PC-9 (cell line): Measurements from ENCODE around the gene HES7. TPM values are rescaled to one million over a fixed set of nuclear protein-coding genes. Genes with fewer than 3 reads are reported as not detected.

Experiments
- BruUV-seq: library from RNA; stranded (reverse); fragments of 400-500 nt; replicated peaks from 2 replicates; lab custom pipeline; 2021; lab: Mats Ljungman, UMichigan
- CTCF ChIA-PET: fragments of 300-600 bp; sonication (Branson Sonifier 250); formaldehyde crosslinking; loops from one replicate; lab custom pipeline; 2022; ENCODE audit warnings: antibody characterized with exemption; lab: Charles Lee
- POLR2A ChIA-PET: fragments of 300-600 bp; sonication (Branson Sonifier 250); formaldehyde crosslinking; loops from one replicate; lab custom pipeline; 2022; ENCODE audit warnings: antibody characterized with exemption; ENCODE audit not compliant: unreplicated experiment; lab: Charles Lee
- DNase-seq, 2 experiments: peaks; one replicate each; pipeline versions ENCODE4 v3.0.0 to v3.0.0-alpha.2; 2015 to 2022; ENCODE audit warnings: mixed read lengths in 1 of 2
- H2AFZ ChIP-seq: fragments of 200-600 bp; sonication (generic); 2 replicates; pipeline ENCODE4 v1.8.1; 2017; ENCODE audit warnings: antibody characterized with exemption
- H3F3A ChIP-seq: fragments of 200-600 bp; sonication (generic); 2 replicates; pipeline ENCODE4 v1.8.1; 2017; ENCODE audit warnings: antibody characterized with exemption, mild to moderate bottlenecking, low read depth; ENCODE audit not compliant: insufficient read depth
- H3K27ac ChIP-seq: fragments of 200-600 bp; sonication (generic); 2 replicates; pipeline ENCODE4 v1.6.1; 2016; ENCODE audit warnings: mixed run types
- H3K27me3 ChIP-seq: fragments of 200-600 bp; sonication (generic); 2 replicates; pipeline ENCODE4 v1.6.1; 2016; ENCODE audit warnings: low read depth, mixed run types; ENCODE audit not compliant: insufficient read depth
- H3K36me3 ChIP-seq: fragments of 200-600 bp; sonication (generic); 2 replicates; pipeline ENCODE4 v1.6.1; 2016; ENCODE audit warnings: low read depth, mixed run types
- H3K4me1 ChIP-seq: fragments of 200-600 bp; sonication (generic); replicated peaks from 2 replicates; pipeline ENCODE4 v1.6.1; 2016; ENCODE audit warnings: mixed run types; ENCODE audit not compliant: insufficient read depth
- H3K4me2 ChIP-seq: fragments of 200-600 bp; sonication (generic); 2 replicates; pipeline ENCODE4 v1.6.1; 2017; ENCODE audit warnings: mixed run types
- H3K4me3 ChIP-seq: fragments of 200-600 bp; sonication (generic); 2 replicates; pipeline ENCODE4 v1.6.1; 2016; ENCODE audit warnings: mixed run types
- H3K79me2 ChIP-seq: fragments of 200-600 bp; sonication (generic); 2 replicates; pipeline ENCODE4 v1.6.1; 2017; ENCODE audit warnings: low read depth, mixed run types
- H3K9me2 ChIP-seq: fragments of 200-600 bp; sonication (generic); 2 replicates; pipeline ENCODE4 v1.8.1; 2017; ENCODE audit warnings: mild to moderate bottlenecking; ENCODE audit not compliant: insufficient read depth
- H3K9me3 ChIP-seq: fragments of 200-600 bp; sonication (generic); 2 replicates; pipeline ENCODE4 v1.8.1; 2016; ENCODE audit warnings: low read depth; ENCODE audit not compliant: insufficient read depth
- H4K20me1 ChIP-seq: fragments of 200-600 bp; sonication (generic); 2 replicates; pipeline ENCODE4 v1.8.1; 2017; ENCODE audit not compliant: insufficient read depth
- EZH2 ChIP-seq: fragments of 200-600 bp; sonication (generic); IDR thresholded peaks from 2 replicates; pipeline ENCODE4 v1.8.0; 2017; ENCODE audit warnings: antibody characterized with exemption, low read depth
- intact Hi-C: fragments of 100-400 bp; cut with micrococcal nuclease; formaldehyde crosslinking; loops from one replicate; pipeline ENCODE4 v1.10.0; 2022; ENCODE audit not compliant: unreplicated experiment
- total RNA-seq: library from RNA; stranded (reverse); gene quantifications from 2 replicates; pipeline ENCODE4 v1.2.3, GENCODE V29; 2021
- TF ChIP-seq, protein P1 (sequence below): fragments of 200-600 bp; sonication (generic); conservative IDR thresholded peaks from 2 replicates; pipeline ENCODE4 v1.6.1; 2017; ENCODE audit warnings: mixed run types, antibody characterized with exemption, mild to moderate bottlenecking, moderate library complexity

HES7 gene
- total RNA-seq, 1 experiment from 2014 or later: 2.6 TPM

DNA sequence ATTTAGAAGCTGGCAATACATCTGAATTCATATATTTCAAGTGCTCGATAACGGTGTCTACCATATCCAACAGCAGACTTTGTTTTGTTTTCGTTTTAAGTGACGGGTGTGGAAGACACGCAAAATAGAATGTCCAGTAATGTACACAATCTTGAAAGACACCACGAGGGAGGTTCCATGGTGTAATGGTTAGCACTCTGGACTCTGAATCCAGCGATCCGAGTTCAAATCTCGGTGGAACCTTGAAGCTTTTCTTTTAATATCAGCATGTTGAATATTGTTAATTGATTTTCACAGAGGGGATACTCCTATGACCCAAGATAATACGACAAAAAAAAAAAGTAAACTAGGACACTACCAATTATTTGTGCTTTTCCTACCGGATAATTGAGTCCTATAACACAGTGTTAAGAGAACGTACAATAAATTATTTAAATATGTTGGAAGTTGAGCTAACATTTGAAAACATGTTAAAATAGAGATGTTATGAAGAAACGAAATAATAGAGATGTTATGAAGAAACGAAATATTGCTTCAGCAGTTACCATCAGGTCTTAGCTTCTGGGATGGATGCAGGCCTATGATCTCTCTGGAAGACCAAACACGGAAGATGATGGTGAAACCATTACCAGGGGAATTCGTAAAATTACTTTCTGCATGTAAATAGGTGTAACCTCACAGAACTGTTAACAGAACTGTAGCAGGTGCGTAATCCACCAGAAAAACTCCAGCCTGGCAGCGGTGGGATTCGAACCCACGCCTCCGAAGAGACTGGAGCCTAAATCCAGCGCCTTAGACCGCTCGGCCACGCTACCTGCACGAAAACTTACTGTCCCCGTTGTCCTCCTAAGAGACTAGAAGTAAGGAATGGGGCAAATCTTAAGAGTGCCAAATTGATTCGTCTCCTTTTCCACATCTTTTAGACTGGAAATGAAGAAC is 4.1 kb downstream of the HES7 start:
- peak overlapping the region; percentile 95 for H3K4me2 ChIP-seq
- intact Hi-C loops: loop anchor here (1.0 to 5.0 kb wide), 9 partner anchors 18 to 373 kb away; partner anchors contain the start of gene RPL26
- no peaks in the 10 kb centered on the region for H3K79me2 ChIP-seq
- H4K20me1 ChIP-seq: peaks cover 5% of the 10 kb centered on the region; the same call in 1 of the 2 replicates
- H3K27ac ChIP-seq: peak overlapping the region; percentile 87
- peaks cover 18% of the 10 kb centered on the region for H3K4me1 ChIP-seq
- H3K27me3 ChIP-seq: no peaks in the 10 kb centered on the region
- H3K9me3 ChIP-seq: no peaks in the 10 kb centered on the region
- DNase-seq: peak; percentile 81 to 93
- H3K36me3 ChIP-seq: no peaks in the 10 kb centered on the region
- CTCF ChIA-PET: interaction anchor here (0.6 to 2.1 kb wide), 6 partner anchors 18 to 102 kb away, joined by 3 to 8 read pairs (median 4); partner anchors contain the start of gene AURKB
- no peaks in the 10 kb centered on the region for H3K9me2 ChIP-seq
- TF ChIP-seq, protein P1, sequence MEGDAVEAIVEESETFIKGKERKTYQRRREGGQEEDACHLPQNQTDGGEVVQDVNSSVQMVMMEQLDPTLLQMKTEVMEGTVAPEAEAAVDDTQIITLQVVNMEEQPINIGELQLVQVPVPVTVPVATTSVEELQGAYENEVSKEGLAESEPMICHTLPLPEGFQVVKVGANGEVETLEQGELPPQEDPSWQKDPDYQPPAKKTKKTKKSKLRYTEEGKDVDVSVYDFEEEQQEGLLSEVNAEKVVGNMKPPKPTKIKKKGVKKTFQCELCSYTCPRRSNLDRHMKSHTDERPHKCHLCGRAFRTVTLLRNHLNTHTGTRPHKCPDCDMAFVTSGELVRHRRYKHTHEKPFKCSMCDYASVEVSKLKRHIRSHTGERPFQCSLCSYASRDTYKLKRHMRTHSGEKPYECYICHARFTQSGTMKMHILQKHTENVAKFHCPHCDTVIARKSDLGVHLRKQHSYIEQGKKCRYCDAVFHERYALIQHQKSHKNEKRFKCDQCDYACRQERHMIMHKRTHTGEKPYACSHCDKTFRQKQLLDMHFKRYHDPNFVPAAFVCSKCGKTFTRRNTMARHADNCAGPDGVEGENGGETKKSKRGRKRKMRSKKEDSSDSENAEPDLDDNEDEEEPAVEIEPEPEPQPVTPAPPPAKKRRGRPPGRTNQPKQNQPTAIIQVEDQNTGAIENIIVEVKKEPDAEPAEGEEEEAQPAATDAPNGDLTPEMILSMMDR: no peak
- no peak for TF ChIP-seq EZH2
- no TSS peak for BruUV-seq
- peak overlapping the region; percentile 73 for H2AFZ ChIP-seq
- POLR2A ChIA-PET: interaction anchor here (0.5 to 1.3 kb wide), 4 partner anchors 36 to 1430 kb away, joined by 3 to 4 read pairs (median 4); partner anchors contain the start of gene NDEL1
- peak overlapping the region; percentile 87 for H3K4me3 ChIP-seq
- peaks cover 30% of the 10 kb centered on the region for H3F3A ChIP-seq

DNA sequence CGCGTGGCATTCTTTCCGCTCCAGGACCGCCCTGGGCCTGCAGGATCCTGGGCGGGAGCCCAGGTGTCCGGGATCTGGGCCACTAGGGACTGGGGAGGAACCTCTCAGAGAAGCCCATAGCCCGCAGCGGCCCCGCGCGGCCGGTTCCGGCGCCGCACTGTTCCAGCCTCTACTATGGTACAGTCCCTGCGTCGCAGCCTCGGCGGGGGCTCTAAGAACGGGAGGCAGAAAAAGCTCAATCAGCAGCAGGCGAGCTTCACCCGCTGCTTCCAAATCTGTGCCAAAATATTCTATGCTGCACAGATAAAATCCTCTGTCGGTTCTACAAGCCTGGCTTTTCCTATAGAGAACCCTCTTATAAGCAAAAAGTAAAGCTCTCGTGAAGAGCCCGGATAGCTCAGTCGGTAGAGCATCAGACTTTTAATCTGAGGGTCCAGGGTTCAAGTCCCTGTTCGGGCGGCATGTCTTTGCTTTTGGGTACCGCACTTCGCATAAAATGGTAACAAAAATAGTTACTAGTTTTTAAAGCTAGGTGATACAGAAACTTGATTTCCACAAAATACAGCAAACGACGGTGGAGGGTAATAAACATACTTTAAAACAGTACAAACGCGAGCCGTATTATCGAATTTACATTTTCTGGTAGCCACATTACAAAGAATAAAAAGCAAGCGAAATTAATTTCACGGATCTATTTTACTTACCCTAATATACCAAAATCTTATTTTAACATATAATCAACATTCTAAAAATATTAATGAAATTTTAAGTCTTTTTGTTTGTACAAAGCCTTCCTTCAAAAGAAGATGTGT is 4.9 kb downstream of the HES7 start:
- peak; percentile 67 to 87 for DNase-seq
- Histone ChIP-seq H3K27ac (peak overlapping the region; percentile 87), H2AFZ (peak overlapping the region; percentile 72), H3K4me2 (peak overlapping the region; percentile 95), H3K9me2 (no peaks in the 10 kb centered on the region), H3F3A (peaks cover 30% of the 10 kb centered on the region), H3K27me3 (no peaks in the 10 kb centered on the region), H3K36me3 (no peaks in the 10 kb centered on the region), H3K4me1 (peaks cover 11% of the 10 kb centered on the region), H3K9me3 (no peaks in the 10 kb centered on the region), H3K4me3 (peak overlapping the region; percentile 87), H3K79me2 (no peaks in the 10 kb centered on the region), H4K20me1 (peaks cover 5% of the 10 kb centered on the region; the same call in 1 of the 2 replicates)
- intact Hi-C loops: loop anchor here (1.0 to 5.0 kb wide), 6 partner anchors 38 to 372 kb away; partner anchors contain the start of gene RPL26
- POLR2A ChIA-PET: interaction anchor here (0.6 to 1.3 kb wide), 4 partner anchors 25 to 1431 kb away, joined by 3 to 4 read pairs (median 4); no protein-coding TSS in a partner anchor
- CTCF ChIA-PET: interaction anchor here (0.6 to 2.1 kb wide), 7 partner anchors 19 to 716 kb away, joined by 3 to 8 read pairs (median 4); partner anchors contain the start of gene AURKB
- no peak for TF ChIP-seq EZH2
- TF ChIP-seq, protein P1: peak; percentile 74
- no TSS peak for BruUV-seq
